NAMALWA (cell line): ENCODE data around the gene HPCAL1.

Experiments used
- DNase-seq: peaks from one replicate; pipeline ENCODE4 v3.0.0-alpha.2; 2015; ENCODE audit warnings: low spot score

Gene HPCAL1

DNA sequence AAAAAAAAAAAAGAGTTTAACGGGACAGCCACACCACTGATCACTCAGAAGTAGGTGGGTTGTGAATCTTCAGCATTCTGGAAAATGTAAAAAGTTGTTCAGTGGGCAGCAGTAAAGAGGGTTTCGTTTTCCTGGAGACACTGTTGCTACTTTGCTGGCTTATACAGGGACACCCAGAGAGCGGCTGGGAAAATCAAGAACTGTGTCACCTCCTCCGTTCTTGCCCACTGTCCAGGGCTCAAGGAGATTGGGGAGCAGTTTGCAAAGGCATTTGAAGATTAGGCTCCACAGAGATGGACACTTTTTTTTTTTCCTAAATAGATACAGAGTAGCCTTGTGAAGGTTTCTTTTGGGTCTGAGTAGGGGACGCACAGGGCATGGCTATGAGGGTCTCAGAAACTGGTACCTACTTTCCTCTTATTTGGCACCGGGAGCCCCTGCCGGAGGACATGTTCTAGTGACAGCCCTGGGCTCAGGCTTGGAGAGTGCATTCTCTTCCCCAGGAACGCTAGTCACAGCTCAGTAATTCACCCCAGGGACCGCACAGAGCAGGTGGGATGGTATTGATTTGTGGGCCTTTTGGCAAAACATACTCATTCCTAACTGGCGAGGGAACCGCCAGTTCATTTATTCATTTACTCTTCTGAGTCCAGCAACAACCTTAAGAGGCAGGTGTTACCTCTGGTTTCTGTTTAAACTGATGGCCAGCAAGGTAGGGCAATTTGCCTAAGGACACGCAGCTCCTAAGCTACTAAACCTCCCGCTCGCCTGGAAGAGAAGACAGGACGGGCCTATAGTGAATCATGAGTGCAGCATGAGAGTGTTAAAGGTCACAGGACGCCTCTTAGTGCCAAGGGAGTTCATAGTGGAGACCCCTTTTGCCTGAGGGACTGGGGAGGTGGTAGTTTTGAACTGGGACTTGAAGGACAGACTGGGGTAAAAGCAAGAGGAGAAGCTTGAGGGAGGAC, 53.1 kb downstream of the HPCAL1 start:
- DNase-seq = no peak

GRCh38 chr2:10356439-10356811, 53.7 kb downstream of the HPCAL1 start:
- DNase-seq = no peak

DNA sequence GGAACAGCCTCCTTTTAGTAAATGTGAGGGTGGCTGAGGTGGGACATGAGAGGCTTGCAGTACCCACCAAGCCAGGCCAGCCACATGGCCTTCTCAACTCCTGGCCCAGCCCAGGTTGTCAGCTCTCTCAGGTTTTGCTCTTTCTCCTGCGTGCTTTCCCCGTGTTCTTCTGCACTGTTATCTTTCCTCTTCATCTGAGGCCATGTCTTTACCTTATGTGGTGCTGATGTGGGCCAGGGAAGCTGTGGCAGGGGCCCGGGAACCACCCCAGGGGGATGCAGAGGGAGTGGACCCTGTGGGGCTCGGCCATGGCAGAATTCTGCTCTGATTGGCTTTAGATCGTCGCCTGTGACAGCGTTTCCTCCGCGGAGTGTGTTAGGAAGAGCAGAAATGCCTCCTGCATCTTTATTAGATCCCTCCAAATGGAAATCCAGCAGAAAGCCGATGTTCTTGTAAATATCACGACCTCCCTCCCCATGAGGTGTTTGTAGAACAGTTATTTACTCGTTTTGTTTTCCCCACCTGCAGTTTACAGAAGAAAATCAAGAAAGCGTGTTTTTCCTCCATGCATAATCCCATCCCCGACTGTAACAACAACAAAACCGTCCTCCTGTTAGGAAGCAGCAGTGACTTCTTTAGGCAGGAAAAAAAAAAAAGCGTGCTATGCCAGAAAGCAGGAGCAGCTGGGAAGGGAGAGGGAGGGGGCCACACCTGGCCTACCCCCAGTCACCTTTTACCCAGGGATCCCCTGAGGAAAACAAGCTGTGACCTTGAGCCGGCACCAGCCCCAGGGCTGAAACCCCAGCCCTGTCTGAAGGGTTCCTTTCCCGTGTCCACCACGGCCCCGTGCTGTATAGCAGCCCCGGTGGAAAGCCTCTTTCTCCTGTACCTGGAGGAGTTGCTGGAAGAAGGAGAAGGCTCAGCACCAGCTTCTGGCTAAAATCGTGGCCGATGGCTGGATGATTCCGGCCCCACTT, 54.8 kb downstream of the HPCAL1 start:
- no peak for DNase-seq

GRCh38 chr2:10359246-10359645, 56.5 kb downstream of the HPCAL1 start:
- no peak for DNase-seq

DNA sequence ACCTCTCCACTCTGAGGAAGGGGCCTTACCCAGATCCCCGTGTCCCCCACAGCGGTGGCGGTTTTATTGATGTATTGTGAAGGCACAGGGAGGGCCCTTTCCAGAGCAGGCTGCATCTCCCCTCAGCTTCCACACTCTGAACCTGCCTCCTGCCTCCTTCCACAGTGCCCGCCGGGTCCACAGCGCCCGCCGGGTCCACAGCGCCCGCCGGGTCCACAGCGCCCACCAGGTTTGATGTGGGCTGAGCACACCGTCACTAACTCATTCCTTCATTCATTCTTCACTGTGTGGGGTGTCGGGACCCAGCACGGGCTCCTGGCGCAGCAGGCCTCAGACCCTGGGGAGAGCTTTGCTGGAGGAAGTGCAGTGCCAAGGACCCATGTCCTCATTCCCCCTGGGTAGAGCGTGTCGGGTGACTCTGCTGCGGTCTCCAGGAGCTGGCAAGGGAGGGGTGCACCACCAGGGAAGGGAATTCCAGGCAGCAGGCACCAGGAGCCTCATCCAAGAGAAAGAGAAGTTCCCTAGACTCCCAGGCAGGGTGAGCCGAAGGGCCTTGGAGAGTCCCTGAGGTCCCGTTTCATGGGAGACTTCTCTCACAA, 57.1 kb downstream of the HPCAL1 start:
- DNase-seq = no peak

GRCh38 chr2:10360460-10360849, 57.8 kb downstream of the HPCAL1 start:
- no peak for DNase-seq

DNA sequence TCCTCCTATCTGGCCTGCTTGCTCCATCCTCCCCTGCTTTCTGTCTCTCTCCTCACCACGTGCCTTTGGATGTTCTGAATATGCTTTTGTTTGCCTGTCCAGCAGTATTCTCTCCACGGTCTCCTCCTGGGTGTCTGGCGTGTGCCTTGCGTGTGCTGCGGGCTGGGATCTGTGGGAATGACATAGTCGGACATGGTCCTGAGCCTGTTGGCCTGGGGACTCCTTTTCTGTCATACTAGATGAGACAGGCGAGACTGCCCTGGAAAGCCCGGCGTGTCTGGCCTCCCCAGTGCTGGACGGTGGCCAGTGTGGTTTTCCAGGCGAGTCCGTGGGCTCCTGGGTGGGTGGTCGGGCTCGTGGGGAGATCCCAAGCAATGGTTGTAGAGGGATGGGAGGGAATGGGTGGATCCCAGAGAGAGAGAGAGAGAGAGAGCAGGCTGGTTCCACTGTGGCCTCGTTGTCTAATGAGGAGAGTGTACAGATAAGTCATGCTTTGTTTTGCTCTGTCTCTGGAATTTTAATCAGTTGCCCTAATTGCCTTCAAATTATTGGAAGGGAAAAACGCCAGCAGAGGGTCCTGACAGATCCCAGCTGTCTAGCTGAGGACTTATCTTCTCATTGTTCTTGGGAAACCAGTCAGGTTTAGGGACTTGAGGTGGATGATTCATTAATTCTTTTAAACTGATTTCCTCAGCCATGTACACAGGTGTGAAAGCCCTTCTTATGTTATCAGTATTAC, 58.3 kb downstream of the HPCAL1 start:
- no peak for DNase-seq

- DNase-seq = no peak
These were observed 59.6 kb downstream of the HPCAL1 start for GRCh38 chr2:10362096-10362897.

DNA sequence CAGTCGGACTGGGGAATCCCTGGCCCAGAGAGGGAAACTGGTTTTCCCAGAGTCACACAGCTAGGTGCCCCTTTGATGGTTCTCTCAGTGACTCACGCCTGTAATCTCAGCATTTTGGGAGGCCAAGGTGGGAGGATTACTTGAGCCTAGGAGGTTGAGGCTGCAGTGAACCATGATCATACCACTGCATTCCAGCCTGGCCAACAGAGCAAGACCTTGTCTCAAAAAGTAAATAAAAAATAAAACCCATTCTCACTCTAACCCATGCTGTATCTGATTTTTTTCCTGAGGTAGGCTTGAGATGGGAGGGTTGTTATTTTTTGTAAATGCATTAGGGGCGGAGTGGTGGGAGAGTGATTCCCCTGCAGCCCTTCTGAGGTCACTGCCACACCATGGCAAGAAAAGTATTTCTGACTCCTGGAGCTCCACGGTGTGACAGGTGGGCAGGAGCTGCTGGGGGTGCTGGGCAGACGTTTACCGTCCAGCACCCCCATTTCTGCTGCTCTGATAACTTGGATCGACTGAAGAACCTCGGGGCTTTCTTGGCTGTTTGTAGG, 60.3 kb downstream of the HPCAL1 start:
- DNase-seq = no peak

DNA sequence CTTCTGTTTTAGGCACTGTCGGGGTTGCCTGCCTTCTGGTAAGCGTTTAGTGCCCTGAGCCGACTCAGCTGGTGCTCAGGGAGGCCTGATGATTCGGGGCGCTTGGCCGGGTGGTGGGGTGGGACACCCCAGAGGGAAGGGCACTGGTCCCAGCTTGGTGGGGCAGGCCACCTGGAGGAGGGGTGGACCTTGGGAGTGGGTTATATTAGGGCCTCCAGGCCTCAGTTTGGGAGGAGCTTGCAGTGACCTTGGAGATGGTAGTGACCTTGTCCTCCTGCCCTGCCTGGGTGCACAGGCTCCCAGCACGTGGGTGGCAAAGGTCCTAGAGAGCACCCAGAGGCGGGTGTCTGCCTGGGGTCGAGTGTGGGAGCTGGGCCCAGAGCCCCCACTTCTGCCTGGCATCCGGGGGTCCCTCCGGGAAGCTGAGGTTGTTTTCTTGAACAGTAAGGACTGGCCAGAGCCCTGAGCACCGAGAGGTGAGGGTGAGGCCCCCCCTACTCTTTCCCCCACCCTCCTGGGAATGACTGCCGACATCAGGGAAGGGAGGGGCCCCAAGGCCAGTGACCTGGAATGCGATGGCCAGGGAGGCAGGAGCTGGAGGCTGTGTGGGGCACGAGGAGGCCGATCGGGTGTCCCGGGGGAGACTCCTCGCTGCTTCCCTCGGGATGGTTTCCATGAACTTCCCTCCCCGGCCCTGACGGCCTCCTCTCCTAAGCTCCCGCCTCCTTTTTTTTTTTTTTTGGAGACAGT, 61.3 kb downstream of the HPCAL1 start:
- DNase-seq = no peak

GRCh38 chr2:10365412-10365811, 62.7 kb downstream of the HPCAL1 start:
- DNase-seq = no peak

DNA sequence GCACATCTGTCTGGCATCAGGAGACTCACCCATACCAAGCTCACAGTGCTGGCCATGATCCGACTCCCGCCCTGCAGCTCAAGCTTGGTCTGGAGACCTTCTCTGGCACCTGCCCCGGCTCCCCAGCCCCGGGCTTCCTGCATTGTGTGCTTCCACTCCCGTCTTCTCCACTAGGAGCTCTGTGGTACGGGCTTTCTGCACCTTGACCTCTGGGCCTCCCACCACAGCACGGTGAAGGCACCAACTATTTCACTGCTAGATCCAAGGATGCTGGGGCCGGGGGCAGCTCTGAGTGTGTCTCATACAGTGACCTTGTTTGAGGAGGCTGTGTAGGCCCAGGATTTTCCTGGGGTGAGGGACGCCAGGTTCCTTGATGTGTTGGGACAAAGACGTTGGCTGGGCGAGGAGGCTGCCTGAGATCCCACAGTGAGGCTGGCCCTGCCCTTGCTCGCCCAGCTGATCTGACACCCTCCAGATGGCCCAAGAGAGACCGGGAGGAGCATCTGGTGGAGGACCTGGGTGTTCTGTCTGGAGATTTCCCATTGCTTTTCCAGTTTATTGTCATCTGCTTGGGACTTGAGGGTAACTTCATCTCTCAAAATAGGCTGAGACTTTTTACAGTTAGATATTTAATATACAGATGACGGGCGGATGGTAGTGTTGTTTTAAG, 64.0 kb downstream of the HPCAL1 start:
- DNase-seq = no peak

DNA sequence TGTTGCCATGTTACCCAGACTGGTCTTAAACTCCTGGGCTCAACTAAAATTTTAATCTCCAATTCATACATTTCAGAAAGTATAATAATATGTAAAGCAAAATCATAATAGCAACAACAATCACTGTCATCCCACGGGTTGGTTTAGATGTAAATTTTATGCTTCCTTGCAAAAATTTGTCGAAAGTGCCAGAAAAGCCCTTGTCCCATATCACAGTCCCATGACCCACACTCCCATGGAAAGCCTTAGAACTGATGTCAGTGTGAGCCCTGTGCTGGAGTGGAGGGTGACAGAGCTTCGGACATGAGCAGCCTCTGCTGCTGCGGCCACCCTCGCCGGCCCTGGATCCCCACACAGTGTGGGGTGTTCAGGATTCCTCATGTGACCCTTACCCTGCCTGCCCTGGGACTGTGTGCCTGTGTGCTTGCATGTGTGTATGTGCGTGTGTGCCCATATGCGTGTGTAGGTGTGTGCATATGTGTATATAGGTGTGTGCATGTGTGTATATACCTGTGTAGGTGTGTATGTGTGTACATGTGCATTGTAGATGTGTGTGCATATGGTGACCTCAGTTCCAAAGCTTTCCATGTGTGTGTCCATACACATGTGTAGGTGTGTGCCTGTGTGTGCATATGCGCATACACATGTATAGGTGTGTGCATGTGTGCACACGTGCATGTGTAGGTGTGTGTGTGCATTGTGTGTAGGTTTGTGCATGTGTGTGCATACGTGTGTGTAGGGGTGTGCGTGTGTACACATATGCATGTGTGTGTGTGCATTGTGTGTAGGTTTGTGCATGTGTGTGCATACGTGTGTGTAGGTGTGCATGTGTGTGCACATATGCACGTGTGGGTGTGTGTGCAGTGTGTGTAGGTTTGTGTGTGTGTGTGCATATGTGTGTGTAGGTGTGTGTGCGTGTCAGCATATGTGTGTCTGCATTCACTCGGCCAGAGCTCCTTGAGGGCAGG, 65.1 kb downstream of the HPCAL1 start:
- no peak for DNase-seq

DNA sequence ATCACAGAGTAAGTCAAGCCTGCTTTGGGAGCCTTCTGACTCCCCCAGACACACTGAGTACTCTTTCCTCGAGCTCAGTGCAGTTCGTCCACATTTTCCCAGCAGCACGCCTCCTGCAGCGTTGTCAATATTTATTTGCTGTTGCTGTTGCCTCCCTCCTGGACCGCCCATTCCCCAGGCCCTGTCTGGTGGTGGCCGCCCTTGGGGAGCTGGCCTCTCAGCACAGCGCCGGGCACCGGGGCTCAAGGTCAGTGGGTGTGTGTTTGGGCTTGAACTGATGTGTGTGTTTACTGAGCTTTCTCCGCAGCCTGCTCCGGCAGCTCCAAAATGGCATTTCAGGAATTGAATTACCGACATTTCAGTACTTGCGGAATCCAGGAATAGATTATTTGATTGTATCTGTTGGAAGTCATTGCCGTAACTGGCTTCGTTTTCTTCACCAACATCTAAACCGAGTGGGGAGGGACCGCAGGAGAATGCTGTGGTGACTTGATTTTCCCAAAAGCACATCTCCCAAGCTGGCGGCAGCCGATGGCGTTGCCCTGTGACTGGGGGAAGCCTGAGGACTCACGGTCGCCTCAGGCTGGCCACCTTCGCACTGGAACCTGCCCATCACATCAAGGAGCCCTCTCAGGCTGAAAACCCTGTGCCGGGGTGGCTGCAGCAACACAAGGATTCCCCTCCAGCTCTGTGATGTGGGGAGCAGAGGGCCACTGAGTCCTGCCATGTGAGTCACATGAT, 66.0 kb downstream of the HPCAL1 start:
- no peak for DNase-seq

GRCh38 chr2:10369269-10370255, 66.9 kb downstream of the HPCAL1 start:
- no peak for DNase-seq

DNA sequence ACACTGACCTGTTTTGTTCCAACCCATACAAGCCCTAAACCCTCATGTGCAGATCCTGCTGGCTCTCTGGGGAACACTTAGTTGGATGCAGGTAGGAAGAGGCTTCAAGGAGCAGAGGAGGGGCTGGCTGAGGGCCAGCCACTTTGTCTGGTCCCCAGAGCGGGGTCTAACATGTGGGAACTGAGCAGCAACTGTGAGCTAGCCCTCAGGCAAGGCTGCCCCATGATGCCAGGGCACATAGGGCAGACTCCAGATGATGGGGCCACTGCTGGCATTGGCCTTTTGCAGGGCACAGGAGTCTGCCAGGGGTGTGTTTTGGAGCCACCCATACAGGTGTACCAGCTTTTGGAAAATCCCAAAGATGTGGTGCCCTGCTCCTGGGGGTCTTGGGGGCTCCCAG, 67.7 kb downstream of the HPCAL1 start:
- DNase-seq = no peak
